Nephron (organoid): ENCODE data around the gene DNAH3.
"Not testable (repeated sequence)": the region's sequence is repeated elsewhere in the genome, so short reads cannot be mapped to it uniquely, and the experiment has no call there.

Experiments used
- H3K27ac Mint-ChIP-seq, 3 experiments: 2 replicates each; pipeline ENCODE4 v1.8.0; 2020; ENCODE audit warnings: mixed read lengths in 3 of 3, mild to moderate bottlenecking in 2 of 3, moderate library complexity in 1 of 3
- H3K27me3 Mint-ChIP-seq: 2 replicates; pipeline ENCODE4 v1.8.0; 2021; ENCODE audit warnings: low read depth, mild to moderate bottlenecking, moderate library complexity, mixed read lengths
- H3K36me3 Mint-ChIP-seq: 2 replicates; pipeline ENCODE4 v1.8.0; 2020; ENCODE audit warnings: low read depth, mixed read lengths
- H3K4me1 Mint-ChIP-seq: 2 replicates; pipeline ENCODE4 v1.8.0; 2020; ENCODE audit warnings: mixed read lengths
- H3K4me3 Mint-ChIP-seq, 3 experiments: 2 replicates each; pipeline ENCODE4 v1.8.0; 2020; ENCODE audit warnings: mild to moderate bottlenecking in 3 of 3, mixed read lengths in 3 of 3, moderate library complexity in 2 of 3
- H3K9me3 Mint-ChIP-seq: 2 replicates; pipeline ENCODE4 v1.8.0; 2020; ENCODE audit warnings: mixed read lengths
- CTCF ChIP-seq, 3 experiments: fragments of 200-600 bp; sonication (generic); IDR thresholded peaks; one replicate each; pipeline ENCODE4 v1.5.0; 2021; ENCODE audit warnings: antibody characterized with exemption in 3 of 3; ENCODE audit not compliant: unreplicated experiment in 3 of 3

The DNAH3 gene

GRCh38 chr16:21060027-21060510 lies 90.6 kb downstream of the DNAH3 start:
- no peak for TF ChIP-seq CTCF (IDR thresholded peaks at IDR 0.05; ENCODE audit: unreplicated experiment in 3 of 3)
- Mint-ChIP-seq H3K4me1 (no peaks in the 10 kb centered on the region), H3K4me3 (no peak overlapping the region), H3K9me3 (no peaks in the 10 kb centered on the region), H3K36me3 (no peaks in the 10 kb centered on the region), H3K27me3 (no peaks in the 10 kb centered on the region), H3K27ac (no peak overlapping the region)

- no peaks in the 10 kb centered on the region for H3K9me3 Mint-ChIP-seq
- TF ChIP-seq CTCF (IDR thresholded peaks at IDR 0.05; ENCODE audit: unreplicated experiment in 3 of 3): no peak
- no peak overlapping the region for H3K27ac Mint-ChIP-seq
- no peak overlapping the region for H3K4me3 Mint-ChIP-seq
- peaks cover 4% of the 10 kb centered on the region for H3K27me3 Mint-ChIP-seq
- no peaks in the 10 kb centered on the region for H3K36me3 Mint-ChIP-seq
- H3K4me1 Mint-ChIP-seq: no peaks in the 10 kb centered on the region
These were observed 92.8 kb downstream of the DNAH3 start for GRCh38 chr16:21057875-21058274.

GRCh38 chr16:21056396-21056795 lies 94.2 kb downstream of the DNAH3 start:
- Mint-ChIP-seq H3K36me3 (no peaks in the 10 kb centered on the region), H3K9me3 (no peaks in the 10 kb centered on the region), H3K4me1 (no peaks in the 10 kb centered on the region), H3K27me3 (peaks cover 4% of the 10 kb centered on the region), H3K27ac (no peak overlapping the region), H3K4me3 (no peak overlapping the region)
- TF ChIP-seq CTCF (IDR thresholded peaks at IDR 0.05; ENCODE audit: unreplicated experiment in 3 of 3): no peak

GRCh38 chr16:21055738-21056137 lies 94.9 kb downstream of the DNAH3 start:
- H3K27ac Mint-ChIP-seq, H3K4me3 Mint-ChIP-seq, H3K36me3 Mint-ChIP-seq, H3K4me1 Mint-ChIP-seq, H3K9me3 Mint-ChIP-seq, H3K27me3 Mint-ChIP-seq: not testable (repeated sequence)

- no peak overlapping the region for H3K27ac Mint-ChIP-seq
- H3K36me3 Mint-ChIP-seq: no peaks in the 10 kb centered on the region
- TF ChIP-seq CTCF (IDR thresholded peaks at IDR 0.05; ENCODE audit: unreplicated experiment in 3 of 3): no peak
- no peak overlapping the region for H3K4me3 Mint-ChIP-seq
- H3K9me3 Mint-ChIP-seq: no peaks in the 10 kb centered on the region
- no peaks in the 10 kb centered on the region for H3K4me1 Mint-ChIP-seq
- peaks cover 4% of the 10 kb centered on the region for H3K27me3 Mint-ChIP-seq
These were observed 97.1 kb downstream of the DNAH3 start for GRCh38 chr16:21053590-21053989.

GRCh38 chr16:21048091-21048912 lies 102.3 kb downstream of the DNAH3 start:
- not testable (repeated sequence) for H3K9me3 Mint-ChIP-seq, H3K27ac Mint-ChIP-seq, H3K4me3 Mint-ChIP-seq

GRCh38 chr16:21038197-21038596 lies 112.4 kb downstream of the DNAH3 start:
- no peak overlapping the region for H3K4me3 Mint-ChIP-seq
- TF ChIP-seq CTCF (IDR thresholded peaks at IDR 0.05; ENCODE audit: unreplicated experiment in 3 of 3): no peak
- H3K27ac Mint-ChIP-seq: no peak overlapping the region
- H3K36me3 Mint-ChIP-seq: no peaks in the 10 kb centered on the region
- no peaks in the 10 kb centered on the region for H3K4me1 Mint-ChIP-seq
- H3K27me3 Mint-ChIP-seq: no peaks in the 10 kb centered on the region
- peaks cover 10% of the 10 kb centered on the region for H3K9me3 Mint-ChIP-seq

More at GRCh38 chr16:21048091-21048912, 102.3 kb downstream of the DNAH3 start:
- H3K4me1 Mint-ChIP-seq, H3K27me3 Mint-ChIP-seq, H3K36me3 Mint-ChIP-seq: not testable (repeated sequence)
